Prostate gland (tissue), 2 donors: ENCODE data around the gene PITPNB.
A peak's percentile ranks its signal among the peaks of the same experiment; 100 is the strongest.

Source experiments
- CTCF ChIP-seq, 4 experiments: fragments of 200-600 bp in 2 of 4; fragments of 450-650 bp in 2 of 4; sonication (generic) in 2 of 4; IDR thresholded peaks; 1 replicate in 3 of 4; 2 replicates in 1 of 4; pipeline ENCODE4 v1.5.1; 2016 to 2019; ENCODE audit warnings: antibody characterized with exemption in 4 of 4, mild to moderate bottlenecking in 2 of 4, moderate library complexity in 2 of 4
- POLR2A ChIP-seq: fragments of 450-650 bp; IDR thresholded peaks from one replicate; pipeline ENCODE4 v1.6.1; 2016; ENCODE audit warnings: antibody characterized with exemption, mild to moderate bottlenecking
- POLR2AphosphoS5 ChIP-seq: sonication (generic); formaldehyde crosslinking; IDR thresholded peaks from one replicate; pipeline ENCODE4 v1.6.1; 2017; ENCODE audit warnings: antibody characterized with exemption

DNA sequence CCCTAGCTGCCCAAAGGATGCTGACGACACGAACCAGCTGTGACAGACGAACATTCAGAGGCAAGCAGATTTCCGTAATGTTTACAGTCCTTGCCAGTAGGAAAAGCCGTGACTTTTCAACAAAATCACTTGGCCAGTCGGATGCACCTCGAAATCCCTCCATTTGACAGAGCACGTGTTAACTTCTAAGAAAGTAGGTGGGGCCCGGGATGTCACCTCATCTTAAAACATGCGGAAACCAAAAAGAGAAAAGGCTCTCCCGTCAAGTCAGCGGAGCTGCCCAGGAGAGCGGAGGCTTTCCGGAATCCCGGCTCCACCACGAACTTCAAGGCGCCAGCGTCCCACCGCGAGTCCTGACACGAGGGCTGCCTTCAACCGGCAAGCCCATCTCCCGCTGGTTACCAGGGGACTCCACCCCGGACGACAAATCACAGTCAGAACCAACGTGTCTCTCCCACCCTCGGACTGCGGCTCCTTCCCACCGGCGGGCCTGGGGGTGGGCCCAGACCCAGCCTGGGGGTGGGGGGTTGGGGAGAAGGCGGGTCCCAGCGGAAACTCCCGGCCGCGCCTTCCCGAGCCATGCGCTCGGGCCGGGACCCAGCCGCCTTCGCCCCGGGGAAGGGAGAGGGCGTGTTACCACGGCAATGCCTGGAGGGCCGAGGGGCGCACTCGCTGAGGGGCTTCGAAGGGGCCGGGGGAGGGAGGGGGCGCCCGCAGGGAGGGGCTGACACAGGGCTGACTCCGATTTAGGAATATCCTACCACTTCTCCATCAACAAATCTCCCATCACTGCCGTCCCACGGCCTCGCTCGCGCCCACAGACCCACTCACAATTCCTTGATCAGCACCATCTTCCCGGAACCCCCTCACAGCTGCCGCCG is 475 bp downstream of the PITPNB start:
- TF ChIP-seq CTCF (IDR thresholded peaks at IDR 0.05) (no peak), POLR2A (no peak), POLR2AphosphoS5 (peak; percentile 32)
